DND-41 (cell line): ENCODE measurements around the gene LGR6.

Source experiments
- CTCF ChIP-seq: IDR thresholded peaks from 2 replicates; pipeline ENCODE4 v1.5.1; 2012; ENCODE audit warnings: borderline replicate concordance, low read length, moderate library complexity, mild to moderate bottlenecking; ENCODE audit not compliant: poor library complexity, severe bottlenecking; ENCODE audit errors: extremely low read depth
- EZH2 ChIP-seq: IDR thresholded peaks from 3 replicates; pipeline ENCODE4 v1.6.1; 2012; ENCODE audit warnings: borderline replicate concordance, low read depth, mild to moderate bottlenecking, moderate library complexity, low read length, inconsistent platforms; ENCODE audit not compliant: severe bottlenecking

DNA sequence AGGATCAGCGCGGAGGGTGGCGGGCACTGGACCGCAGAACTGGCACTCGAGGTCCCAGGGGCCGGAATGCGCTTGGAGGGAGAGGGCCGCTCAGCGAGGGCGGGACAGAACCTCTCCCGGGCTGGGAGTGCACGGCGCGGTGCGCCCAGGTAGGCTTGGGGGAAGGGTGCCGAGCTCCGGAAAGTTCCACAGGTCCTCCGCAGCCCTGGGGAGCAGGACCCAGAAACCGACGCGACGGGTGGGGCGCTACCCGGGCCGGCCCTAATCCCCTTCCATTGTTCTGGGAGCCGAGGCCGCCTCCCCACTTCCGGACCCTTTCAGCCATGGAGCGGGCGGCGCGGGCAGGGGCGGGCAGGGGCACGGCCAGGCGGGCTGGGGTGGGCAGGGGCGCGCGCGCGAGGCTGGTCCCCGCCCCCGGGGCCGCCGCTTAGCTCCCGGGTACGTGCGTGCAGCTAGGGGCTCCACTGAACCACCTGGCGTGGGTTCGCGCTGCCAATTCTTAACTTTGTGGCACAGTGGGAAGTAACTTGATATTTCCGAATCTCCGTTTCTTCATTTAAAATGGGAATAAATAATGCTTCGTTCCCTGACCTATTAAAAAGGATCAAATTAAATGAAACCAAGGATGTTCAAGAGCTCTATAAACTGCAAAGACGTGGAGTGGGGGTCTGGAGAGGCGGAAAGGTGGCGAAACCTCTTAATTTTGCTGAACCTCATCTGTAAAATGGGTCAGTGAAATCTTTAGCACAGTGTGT lies 20.7 kb downstream of the LGR6 start:
- no peak for TF ChIP-seq CTCF
- no peak for TF ChIP-seq EZH2
